G401.6 (cell line): Measurements from ENCODE around the gene POPDC3.
"Not testable (repeated sequence)": the region's sequence is repeated elsewhere in the genome, so short reads cannot be mapped to it uniquely, and the experiment has no call there.

Experiments
- FAIRE-seq: peaks from 2 replicates; lab custom pipeline; 2012; peaks lifted over from hg19 to GRCh38; lab: Jason Lieb, UNC

POPDC3 gene, protein sequence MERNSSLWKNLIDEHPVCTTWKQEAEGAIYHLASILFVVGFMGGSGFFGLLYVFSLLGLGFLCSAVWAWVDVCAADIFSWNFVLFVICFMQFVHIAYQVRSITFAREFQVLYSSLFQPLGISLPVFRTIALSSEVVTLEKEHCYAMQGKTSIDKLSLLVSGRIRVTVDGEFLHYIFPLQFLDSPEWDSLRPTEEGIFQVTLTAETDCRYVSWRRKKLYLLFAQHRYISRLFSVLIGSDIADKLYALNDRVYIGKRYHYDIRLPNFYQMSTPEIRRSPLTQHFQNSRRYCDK

DNA sequence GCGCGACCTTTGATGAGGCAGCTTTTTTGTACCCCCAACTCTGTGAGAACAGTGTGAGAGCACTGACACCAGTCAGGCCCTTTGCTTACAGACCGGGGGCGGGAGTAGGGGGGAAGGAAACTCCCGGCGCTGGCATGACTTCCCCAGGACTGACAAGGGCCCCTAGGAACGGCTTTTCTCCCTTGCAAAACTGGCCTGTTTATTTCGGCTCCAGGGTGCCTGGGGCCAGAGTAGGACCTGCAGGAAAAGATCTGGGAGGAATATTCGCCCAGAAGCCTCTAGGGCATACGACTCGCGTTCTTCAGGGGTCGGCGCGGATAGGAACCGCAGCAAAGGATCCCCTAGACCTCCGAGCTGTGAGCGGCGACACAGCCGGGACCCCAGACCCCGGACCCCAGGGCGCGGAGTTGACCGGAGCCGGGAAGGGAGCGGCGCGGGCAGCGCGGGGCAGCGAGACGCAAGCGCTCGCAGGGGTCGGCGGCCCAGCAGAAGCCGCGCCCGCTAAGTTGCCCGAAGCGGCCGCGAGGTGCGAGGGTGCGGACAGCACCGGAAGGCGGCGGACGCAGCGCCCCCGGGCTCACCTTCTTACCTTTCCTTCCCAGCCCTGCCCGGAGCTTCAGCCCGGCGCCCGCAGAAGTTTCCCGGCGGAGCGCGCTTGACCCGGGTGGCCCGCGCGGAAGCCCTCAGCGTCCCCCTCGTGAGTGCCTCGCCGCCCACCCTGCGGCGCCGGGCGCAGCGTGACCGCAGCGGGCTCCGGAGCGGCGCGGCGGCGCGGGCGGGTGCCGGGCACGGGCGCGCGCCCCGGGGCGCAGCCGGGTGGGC lies at the start of gene POPDC3:
POPDC3 (minus strand) TSS at position 771 of the 822 bp plus-strand sequence. CDS start 18,105 bp downstream, outside the sequence.
- FAIRE-seq = no peak

DNA sequence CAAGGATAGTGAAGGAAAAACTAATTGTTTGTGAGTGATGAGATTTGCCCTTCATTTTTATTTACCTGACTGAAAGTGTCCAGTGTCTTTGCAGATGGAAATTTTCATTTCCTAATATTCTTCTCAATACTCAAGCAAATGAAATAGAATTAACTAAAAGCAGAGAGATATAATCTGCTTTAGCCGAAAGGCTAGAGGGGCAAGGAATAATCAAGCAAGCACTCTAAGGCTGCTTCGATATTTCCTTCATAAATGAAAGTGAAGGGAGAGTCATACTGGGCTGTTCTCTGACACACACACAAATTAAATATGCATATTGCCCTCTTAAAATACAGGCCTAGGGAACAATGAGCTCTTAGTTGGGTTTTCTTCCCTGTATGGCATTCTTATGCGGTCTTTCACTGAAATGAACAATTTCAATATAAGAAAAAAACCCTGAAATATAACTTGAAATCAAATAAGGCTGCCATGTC lies 47.5 kb upstream of the POPDC3 start:
- no peak for FAIRE-seq

DNA sequence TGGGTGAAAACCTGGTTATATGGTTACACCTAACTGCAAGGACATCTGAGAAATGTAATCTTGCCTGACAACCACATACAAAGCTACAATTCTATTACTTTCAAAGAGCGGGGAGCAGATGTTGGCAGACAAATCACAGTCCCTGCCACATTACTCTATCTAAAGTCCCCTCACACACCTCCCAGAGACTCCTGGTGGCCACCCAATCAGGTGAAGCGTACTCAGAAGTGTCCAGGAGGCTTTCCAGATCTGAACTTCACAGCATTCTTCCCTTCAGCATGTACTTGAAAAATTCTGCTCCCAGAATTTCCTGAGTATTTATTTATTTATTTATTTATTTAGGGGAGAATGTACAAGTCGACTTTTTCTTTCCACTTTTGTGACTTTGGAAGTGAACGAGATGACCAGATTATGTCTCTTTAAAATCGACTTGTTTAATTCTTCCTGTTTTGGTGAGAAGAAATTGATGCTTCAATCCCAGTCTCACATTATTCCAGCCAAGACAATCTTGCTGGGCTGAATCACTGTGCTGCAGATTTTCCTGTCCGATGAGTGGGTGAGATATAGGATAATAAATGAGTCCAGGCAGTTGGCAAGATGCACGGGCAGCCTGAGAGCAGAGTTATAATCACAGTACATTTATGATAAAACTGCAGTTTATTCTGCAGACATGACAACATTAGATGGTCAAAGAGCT lies 46.9 kb upstream of the POPDC3 start:
- FAIRE-seq = no peak

DNA sequence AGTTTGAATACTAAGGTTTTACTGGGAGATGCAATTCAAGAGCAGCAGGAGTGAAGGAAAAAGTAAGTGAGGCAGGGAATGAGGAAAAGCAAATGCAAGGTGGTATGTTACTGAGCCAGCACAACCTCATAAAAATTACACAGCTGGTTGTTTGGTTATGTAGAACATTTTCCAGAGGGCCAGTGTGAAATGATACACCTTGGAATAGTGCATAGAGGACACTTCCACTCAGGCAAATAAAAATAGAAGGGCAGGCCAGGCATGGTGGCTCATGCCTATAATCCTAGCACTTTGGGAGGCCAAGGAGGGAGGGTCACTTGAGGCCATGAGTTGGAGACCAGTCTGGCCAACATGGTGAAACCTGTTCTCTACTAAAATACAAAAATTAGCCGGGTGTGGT lies 43.4 kb upstream of the POPDC3 start:
- FAIRE-seq = no peak

DNA sequence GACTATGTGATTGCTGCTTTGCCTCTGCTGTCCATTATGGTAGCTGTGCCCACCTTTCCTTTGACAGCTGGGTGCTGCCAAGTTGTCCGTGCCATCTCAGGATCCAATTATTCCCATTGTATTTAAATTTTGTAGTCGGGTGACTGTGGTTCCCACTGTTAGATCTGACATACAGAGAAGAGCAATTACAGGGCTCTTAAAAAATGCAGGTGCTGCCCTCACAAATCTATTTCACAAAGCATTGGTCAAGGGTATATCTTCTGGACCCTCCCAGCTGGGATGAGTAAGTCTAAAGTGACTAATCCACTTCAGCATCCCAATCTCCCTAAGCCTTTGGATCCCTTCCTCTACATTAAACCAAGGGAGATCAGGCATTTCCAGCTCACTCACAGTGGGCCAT lies 41.4 kb upstream of the POPDC3 start:
- not testable (repeated sequence) for FAIRE-seq

DNA sequence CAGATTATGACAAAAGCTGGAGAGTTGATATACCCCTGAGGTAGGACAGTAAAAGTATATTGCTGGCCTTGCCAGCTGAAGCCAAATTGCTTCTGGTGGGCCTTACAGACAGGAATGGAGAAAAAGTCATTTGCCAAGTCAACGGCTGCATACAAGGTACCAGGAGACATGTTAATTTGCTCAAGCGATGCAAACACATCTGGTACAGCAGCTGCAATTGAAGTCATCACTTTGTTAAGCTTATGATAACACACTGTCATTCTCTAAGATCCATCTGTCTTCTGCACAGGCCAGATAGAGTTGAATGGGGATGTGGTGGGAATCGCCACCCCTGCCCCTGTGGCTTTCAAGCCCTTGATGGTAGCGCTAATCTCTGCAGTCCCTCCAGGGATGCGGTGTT lies 40.4 kb upstream of the POPDC3 start:
- no peak for FAIRE-seq

DNA sequence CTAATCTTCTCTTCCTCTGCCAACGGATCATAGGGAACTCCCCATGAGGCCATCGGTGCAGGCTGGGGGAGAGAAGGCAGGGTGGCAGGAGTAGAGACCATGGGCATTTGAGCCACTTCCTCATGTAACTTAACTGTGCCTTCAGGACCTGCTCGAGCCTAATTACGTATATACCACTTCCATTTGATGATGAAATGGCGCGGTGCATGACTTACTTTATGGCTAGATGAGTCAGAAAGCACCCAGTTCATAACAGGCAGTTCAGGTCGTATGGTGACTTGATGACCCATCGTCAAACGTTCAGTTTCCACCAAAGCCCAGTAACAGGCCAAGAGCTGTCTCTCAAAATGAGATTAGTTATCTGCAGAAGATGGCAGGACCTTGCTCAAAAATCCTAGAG lies 39.4 kb upstream of the POPDC3 start:
- not testable (repeated sequence) for FAIRE-seq

DNA sequence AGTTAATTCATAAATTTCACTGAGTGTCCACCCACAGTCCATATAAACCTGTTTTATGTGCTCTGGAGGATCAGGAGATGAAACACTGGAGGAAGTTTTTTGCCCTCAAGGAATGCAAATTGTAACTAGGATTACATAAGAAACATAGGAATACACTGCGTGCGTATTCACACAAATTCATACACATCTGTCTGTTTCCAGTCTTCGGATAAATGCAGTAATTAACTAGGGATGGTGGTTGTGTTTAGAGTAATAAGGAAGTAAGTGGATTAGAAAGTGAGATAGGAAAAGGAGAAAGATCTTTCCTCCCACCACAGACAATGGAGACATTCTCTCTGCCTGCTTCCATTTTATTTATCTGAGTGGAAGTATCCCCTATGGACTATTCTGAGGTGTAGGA lies 35.7 kb upstream of the POPDC3 start:
- no peak for FAIRE-seq

DNA sequence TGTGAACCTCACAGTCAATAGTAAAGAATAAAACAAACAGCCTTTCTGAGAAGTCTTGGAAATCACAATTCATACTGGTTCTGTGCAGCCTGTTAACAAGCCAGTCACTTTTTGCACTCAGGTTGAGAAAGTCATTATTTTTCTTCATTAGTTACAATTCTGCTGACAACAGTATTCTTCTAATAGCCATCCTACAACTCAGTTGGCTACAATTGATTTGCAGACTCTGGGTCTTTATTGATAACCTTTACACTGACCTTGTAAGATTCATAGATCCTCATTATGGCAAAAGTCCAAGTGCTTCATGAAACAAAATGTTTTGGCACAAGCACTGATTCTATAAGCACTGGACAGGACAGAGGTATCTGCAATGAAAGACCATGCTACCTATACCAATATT lies 34.9 kb upstream of the POPDC3 start:
- FAIRE-seq = no peak

DNA sequence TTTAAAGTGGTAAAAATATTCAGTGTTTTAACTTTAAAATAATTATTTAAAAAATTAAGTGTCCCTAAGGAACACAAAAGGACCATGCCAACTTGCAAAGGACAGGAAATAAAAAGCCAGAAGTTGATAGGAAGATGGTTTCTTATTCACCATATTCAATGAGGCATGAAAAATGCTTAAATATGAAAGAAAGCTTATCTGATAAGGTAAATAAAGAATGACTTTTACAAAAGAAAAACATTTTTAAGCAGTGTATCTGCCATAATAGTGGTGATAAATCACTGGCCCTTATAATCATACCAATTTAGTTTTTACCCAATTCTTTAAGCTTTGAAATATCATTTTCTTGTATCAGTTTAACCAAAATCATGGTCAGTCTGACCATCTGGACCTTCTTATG lies 33.5 kb upstream of the POPDC3 start:
- no peak for FAIRE-seq

DNA sequence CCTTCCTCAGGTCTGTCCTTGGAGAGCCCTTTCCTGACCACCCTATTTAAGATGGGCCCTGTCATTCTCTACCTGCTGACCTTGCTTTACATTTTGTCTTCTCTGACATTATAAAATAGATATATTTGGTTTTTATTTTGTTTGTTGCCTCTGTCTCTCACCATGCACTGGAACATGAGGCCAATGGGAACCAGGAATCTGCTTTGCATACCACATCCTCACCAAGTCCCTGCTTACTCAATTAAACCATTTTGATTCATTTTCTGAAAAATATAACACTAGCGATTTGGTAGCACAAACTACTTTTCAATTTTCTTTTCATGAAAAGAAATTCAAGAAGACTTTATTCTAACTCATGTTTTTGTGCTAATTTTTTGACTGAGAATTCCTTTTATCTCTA lies 32.8 kb upstream of the POPDC3 start:
- FAIRE-seq = no peak

DNA sequence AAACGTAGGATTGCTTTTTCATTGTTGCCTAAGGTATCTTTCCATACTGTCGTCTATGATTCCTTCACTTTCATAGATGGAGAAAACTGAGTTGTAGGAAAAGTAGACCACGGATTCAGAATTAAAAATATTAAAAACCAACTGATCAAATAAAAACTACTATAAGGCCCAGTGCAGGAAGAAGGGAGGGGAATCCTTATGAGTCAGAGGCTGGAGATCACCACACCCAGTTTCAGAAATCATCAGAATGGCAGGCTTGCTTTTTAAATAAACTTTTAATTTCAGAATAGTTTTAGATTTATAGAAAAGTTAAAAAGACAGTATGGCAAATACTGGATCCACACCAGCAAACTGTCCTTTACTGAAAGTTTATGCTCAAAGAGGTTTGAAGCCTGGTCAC lies 32.0 kb upstream of the POPDC3 start:
- no peak for FAIRE-seq

DNA sequence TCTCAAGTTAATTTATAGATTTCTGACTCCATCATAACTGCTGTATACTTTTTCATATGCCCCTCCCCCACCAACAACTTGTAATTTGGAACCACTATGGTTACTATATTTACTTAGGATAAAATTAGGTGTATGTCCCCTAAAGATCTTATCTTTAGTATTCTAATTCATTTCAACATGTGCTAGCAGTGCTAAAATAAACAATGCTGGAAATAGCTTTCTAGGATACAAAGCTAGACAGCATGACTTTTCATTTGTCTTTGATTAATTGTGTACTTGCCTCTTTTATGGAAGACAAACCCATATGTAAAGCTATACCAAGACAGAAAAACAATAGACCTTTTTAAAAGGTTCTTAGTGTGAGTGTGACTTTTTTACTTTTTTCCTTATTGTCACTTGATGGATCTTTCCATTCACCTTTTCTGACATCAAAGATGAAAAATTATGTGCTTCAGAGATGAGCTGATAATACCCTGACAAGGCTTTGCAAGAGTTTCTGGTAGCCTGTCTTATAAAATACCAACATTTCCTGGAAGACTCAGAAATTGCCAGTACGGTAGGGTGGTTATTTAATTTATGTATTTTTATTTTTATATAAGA lies 31.2 kb upstream of the POPDC3 start:
- FAIRE-seq = no peak

DNA sequence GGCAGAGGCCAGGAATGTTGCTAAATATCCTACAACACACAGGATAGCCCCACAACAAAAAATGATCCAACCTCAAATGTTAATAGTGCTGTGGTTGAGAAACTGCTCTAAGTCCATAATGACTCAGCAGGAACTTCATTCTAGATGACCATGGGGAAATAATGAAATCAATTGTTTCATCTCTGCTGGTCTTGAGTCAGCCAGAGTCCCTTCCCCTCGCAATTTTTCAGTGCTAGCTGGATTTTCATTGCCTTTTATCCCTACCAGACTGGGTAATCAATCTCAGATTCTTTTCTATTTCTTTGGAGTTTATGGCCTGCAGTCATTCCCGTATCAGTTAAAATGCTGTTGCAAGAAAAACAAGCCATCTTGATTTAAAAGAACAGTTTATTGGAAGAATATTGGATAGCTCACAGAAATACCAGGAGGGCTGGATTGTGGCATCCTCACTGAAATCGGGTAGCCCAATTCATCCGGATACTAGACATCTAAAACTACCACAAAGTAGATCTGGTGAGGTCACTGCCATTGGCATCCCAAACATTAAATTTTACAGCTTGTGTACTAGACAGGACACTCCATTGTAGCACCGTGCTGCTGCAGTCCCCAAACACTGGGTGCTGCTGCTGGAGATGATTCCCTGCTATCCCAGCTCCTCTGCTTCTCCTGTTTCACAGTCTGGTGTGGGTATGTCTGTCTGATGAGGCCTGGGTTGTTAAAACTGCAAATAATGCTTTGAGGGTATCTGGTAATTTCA lies 30.3 kb upstream of the POPDC3 start:
- FAIRE-seq = no peak

DNA sequence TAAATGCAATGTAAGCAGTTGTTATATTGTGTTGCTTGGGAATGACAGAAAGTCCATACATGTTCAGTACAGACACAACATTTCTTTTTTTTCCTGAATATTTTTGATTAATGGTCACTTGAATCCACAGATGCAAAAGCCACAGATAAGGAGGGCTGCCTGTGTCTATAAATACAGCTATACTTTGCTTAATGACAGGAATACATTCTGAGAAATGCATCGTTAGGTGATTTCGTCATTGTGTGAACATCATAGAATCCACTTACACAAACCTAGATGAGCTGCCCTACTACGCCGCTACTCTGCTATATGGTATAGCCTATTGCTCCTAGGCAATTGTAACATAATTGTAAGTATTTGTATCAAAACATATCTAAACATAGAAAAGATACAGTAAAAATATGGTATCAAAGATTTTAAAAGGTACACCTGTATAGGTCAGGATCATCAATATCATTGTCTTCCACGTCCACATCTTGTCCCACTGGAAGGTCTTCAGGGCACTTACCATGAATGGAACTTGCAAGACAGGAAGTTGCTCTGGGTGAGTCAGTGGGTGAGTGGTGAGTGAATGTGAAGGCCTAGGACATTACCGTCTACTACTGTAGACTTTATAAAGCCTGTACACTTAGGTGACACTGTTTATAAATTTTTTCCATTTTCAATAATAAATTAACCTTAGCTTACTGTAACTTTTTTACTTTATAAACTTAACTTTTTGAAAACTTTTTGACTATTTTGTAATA lies 27.9 kb upstream of the POPDC3 start:
- no peak for FAIRE-seq

DNA sequence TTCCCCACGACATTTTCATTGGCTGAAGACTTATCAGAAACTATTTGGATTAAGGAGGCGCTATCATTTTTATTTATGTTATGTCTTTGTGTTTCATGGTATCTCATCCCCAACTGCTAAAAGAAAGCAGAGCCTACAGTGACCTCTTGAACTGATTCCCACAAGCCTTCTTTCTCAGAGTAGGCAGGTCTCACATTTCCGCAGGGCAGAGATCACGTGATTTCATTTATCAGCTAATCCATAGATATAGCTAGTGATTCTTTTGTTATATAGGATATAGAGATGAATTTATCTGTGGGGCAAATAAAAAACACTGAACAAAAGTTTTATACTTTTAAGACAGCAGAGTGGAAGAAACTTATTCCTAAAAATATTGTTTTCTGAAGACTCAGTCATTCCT lies 25.0 kb upstream of the POPDC3 start:
- FAIRE-seq = no peak

DNA sequence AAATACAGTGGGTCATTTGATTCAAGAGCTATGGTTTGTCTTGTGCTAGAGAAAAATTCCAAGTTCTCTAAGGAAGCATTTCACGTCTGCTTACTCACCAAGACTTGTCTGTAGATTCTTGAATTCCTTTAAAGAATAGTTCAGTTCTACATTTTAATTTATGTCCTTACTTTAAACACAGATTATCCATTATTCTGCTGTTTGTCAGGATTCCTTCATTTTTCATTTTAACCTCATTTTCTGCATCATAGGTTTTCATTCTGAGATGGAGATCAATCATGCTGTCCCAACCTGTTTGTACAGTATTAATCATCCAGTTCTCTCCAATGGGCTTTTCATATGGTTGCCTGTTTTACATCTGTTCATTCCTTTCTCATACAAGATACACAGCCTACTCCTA lies 24.5 kb upstream of the POPDC3 start:
- FAIRE-seq = no peak

DNA sequence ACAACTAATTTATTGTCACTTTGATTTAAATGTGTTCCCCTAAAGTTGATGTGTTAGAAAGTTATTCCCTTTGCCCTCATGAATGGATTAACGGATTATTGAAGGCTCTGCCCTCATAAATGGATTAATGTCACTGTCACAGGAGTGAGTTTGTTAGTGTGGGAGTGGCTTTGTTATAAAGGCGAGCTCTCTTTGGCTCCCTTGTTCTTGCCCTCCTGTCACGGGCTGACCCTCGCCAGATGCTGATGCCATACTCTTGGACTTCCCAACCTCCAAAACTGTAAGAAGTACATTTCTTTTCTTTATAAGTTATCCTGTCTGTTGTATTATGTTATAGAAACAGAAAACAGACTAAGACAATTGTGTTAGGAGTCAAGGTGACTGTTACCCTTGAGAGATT lies 22.7 kb upstream of the POPDC3 start:
- FAIRE-seq = no peak

DNA sequence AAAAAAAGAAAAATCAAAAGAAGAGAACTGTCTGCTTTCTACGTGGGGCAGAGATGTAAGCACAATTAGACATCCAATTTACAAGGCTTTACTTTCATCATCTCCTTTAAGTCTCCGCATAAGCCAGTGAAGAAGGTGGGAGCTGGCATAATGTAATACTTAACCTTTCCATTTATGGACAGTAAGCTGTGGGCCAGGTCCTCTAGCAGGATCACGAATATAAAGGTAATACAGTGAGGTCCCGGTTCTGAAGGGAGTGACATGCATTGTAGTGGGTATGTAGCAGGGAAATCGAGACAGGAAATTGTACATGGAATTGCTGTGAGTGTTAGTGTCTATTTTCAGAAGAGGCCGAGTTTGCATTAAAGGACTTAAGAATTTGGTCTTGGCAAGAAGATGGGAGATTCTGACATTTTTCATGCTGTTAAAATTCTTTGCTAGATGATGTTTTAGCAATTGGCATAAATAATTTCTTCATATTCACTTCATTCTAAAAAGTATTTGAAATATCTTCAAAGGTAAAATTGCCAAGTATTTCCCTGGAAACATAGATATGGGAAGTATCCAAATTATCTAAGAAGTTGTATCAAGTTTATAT lies 20.4 kb upstream of the POPDC3 start:
- FAIRE-seq = no peak

DNA sequence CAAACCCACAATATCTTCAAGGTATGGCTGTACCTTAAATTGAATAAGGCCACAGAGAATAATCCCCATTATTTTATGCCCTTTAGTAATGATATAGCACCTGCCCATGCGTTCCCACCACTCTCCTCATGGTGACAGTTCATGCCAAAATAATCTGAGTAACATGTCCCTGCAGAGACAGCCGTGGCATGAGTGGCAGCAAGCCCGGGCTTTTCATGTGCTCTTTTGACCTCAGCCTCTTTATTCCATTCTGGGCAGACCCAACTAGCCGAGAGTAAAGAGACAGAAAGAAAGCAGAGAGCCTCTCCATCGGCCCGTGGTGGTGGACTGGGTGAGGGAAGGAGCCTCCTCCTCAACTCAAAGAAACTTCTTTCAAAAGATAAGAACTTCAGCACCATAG lies 19.9 kb upstream of the POPDC3 start:
- FAIRE-seq = no peak

DNA sequence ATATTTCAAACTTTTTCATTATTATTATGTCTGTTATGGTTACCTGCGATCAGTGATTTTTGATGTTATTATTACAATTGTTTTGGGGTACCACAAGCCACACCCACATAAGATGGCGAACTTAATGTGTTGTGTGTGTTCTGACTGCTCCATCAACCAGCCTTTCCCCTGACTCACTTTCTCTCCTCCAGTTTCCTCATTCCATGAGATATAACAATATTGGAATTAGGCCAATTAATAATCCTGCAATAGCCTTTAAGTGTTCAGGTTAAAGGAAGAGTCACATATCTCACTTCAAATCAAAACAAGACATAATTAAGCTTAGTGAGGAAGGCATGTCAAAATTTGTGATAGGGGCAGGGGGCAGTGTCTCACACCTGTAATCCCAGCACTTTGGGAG lies 16.3 kb upstream of the POPDC3 start:
- no peak for FAIRE-seq
